Adrenal gland (tissue), 12 donors: ENCODE measurements around the gene FGF23. TPM values are rescaled to one million over a fixed set of nuclear protein-coding genes. Genes with fewer than 3 reads are reported as not detected.

Experiments
- DNase-seq, 7 donors: peaks; one replicate each; pipeline ENCODE4 v3.0.0-alpha.2; 2019 to 2020
- H3K27ac ChIP-seq, 5 donors: fragments of 200-600 bp; sonication (generic) in 4 of 5; 1 replicate in 3 of 5; 2 replicates in 2 of 5; pipeline versions ENCODE4 v1.5.1 to v1.8.0; 2016 to 2020; ENCODE audit warnings: mild to moderate bottlenecking in 1 of 5
- H3K27me3 ChIP-seq: fragments of 200-600 bp; 2 replicates; pipeline ENCODE4 v1.8.0; 2021
- H3K36me3 ChIP-seq, 2 donors: fragments of 200-600 bp; replicated peaks in 1 of 2; 1 replicate in 1 of 2; 2 replicates in 1 of 2; pipeline versions ENCODE4 v1.5.1 to v1.8.0; 2018 to 2022
- H3K4me1 ChIP-seq, 2 donors: fragments of 200-600 bp; replicated peaks in 1 of 2; 1 replicate in 1 of 2; 2 replicates in 1 of 2; pipeline versions ENCODE4 v1.5.1 to v1.8.0; 2018 to 2021
- H3K4me3 ChIP-seq, 4 donors: fragments of 200-600 bp; sonication (generic) in 3 of 4; one replicate each; pipeline ENCODE4 v1.5.1; 2016 to 2018
- H3K9me3 ChIP-seq, 3 donors: fragments of 200-600 bp; sonication (generic) in 1 of 3; replicated peaks in 1 of 3; 1 replicate in 2 of 3; 2 replicates in 1 of 3; pipeline versions ENCODE4 v1.5.1 to v1.8.0; 2016 to 2021
- CTCF ChIP-seq, 6 experiments: fragments of 450-650 bp in 4 of 6; fragments of 200-600 bp in 2 of 6; sonication (generic) in 1 of 6; IDR thresholded peaks; 1 replicate in 5 of 6; 2 replicates in 1 of 6; pipeline versions ENCODE4 v1.5.1 to v1.8.0; 2016 to 2021; ENCODE audit warnings: antibody characterized with exemption in 6 of 6, mild to moderate bottlenecking in 2 of 6, moderate library complexity in 1 of 6
- POLR2A ChIP-seq, 2 donors: fragments of 450-650 bp; IDR thresholded peaks; one replicate each; pipeline ENCODE4 v1.6.1; 2017; ENCODE audit warnings: antibody characterized with exemption in 2 of 2, mild to moderate bottlenecking in 2 of 2, moderate library complexity in 1 of 2
- WGBS, 4 donors: extraction: QIAGEN DNeasy Blood & Tissue Kit in 2 of 4; methylation state at CpG; one replicate each; pipeline versions ENCODE4 v1.1.5 to v1.1.7; 2013 to 2017; 5-methylcytosine and 5-hydroxymethylcytosine counted together
- intact Hi-C, 2 donors: fragments of 100-400 bp; cut with DNase I; formaldehyde crosslinking; loops; one replicate each; pipeline versions ENCODE4 v1.14.1 to v1.15.0; 2022 to 2023
- polyA plus RNA-seq, 3 donors: library from polyadenylated mRNA; stranded (reverse); fragments of 200-250 nt in 2 of 3; fragments of 350-450 nt in 1 of 3; fragmentation: Illumina TruSeq in 1 of 3; extraction: RNeasy Lipid Tissue Mini Kit (QIAGEN cat#74804) in 1 of 3; gene quantifications; one replicate each; pipeline ENCODE4 v1.2.3, GENCODE V29; 2013 to 2014
- total RNA-seq, 9 donors: library from RNA; depleted of rRNA in 4 of 9; stranded (reverse); fragments of >200 nt in 4 of 9; fragments of 120-200 nt in 1 of 9; fragmentation: NEBNext Ultra II Directional in 1 of 9; extraction: Animal tissue kit (Norgen Biotek cat#: 25700) in 1 of 9; gene quantifications; one replicate each; pipeline versions ENCODE4 v1.1.0 to v1.2.4, GENCODE V29; 2013 to 2023
- donor health status: healthy with polysubstance abuse.
- donor health status: Bipolar disorder and iron deficiency.
- donor health status: DM: yes; HTN: yes; CAD: no.
- donor health status: DM: no; HTN: no; CAD: no.
- donor health status: DM: no; HTN: no; CAD: no.
- donor health status: DM: yes; HTN: yes; CAD: no.

The FGF23 gene
- total and polyA plus RNA-seq, 12 donors = 0.13 to 0.58 TPM; not detected in 10

GRCh38 chr12:4346931-4347330, 32.6 kb downstream of the FGF23 start:
- H3K27ac ChIP-seq = no peak overlapping the region
- no peak for DNase-seq
- no peaks in the 10 kb centered on the region for H3K9me3 ChIP-seq
- no peaks in the 10 kb centered on the region for H3K4me1 ChIP-seq
- no peaks in the 10 kb centered on the region for H3K36me3 ChIP-seq
- TF ChIP-seq CTCF (IDR thresholded peaks at IDR 0.05) (no peak), POLR2A (IDR thresholded peaks at IDR 0.05) (no peak)
- intact Hi-C loops = no loop called here
- no peak overlapping the region for H3K4me3 ChIP-seq
- no peaks in the 10 kb centered on the region for H3K27me3 ChIP-seq

GRCh38 chr12:4331842-4332241, 47.7 kb downstream of the FGF23 start:
- no peak for TF ChIP-seq CTCF (IDR thresholded peaks at IDR 0.05)
- TF ChIP-seq POLR2A (IDR thresholded peaks at IDR 0.05) = no peak
- no peak overlapping the region for H3K27ac ChIP-seq
- H3K4me1 ChIP-seq = no peaks in the 10 kb centered on the region
- intact Hi-C loops = no loop called here
- no peaks in the 10 kb centered on the region for H3K9me3 ChIP-seq
- H3K36me3 ChIP-seq = no peaks in the 10 kb centered on the region
- no peak for DNase-seq
- 59 to 75% (median 64%) methylated on average over 4 of the region's 4 CpGs for WGBS, 4 donors
- no peak overlapping the region for H3K4me3 ChIP-seq
- H3K27me3 ChIP-seq = no peaks in the 10 kb centered on the region

GRCh38 chr12:4331221-4331620, 48.3 kb downstream of the FGF23 start:
- WGBS, 4 donors = 62 to 73% (median 70%) methylated on average over 1 of the region's 1 CpG
- no peak overlapping the region for H3K27ac ChIP-seq
- H3K27me3 ChIP-seq = no peaks in the 10 kb centered on the region
- no peak overlapping the region for H3K4me3 ChIP-seq
- TF ChIP-seq CTCF (IDR thresholded peaks at IDR 0.05) (no peak), POLR2A (IDR thresholded peaks at IDR 0.05) (no peak)
- no peaks in the 10 kb centered on the region for H3K4me1 ChIP-seq
- no peaks in the 10 kb centered on the region for H3K9me3 ChIP-seq
- intact Hi-C loops = no loop called here
- no peak for DNase-seq
- H3K36me3 ChIP-seq = no peaks in the 10 kb centered on the region

GRCh38 chr12:4330203-4330602, 49.3 kb downstream of the FGF23 start:
- H3K4me1 ChIP-seq = no peaks in the 10 kb centered on the region
- H3K27ac ChIP-seq = no peak overlapping the region
- H3K9me3 ChIP-seq = no peaks in the 10 kb centered on the region
- TF ChIP-seq POLR2A (IDR thresholded peaks at IDR 0.05) (no peak), CTCF (IDR thresholded peaks at IDR 0.05) (no peak)
- H3K36me3 ChIP-seq = no peaks in the 10 kb centered on the region
- H3K4me3 ChIP-seq = no peak overlapping the region
- intact Hi-C loops = no loop called here
- DNase-seq = no peak
- 93 to 98% (median 97%) methylated on average over 3 of the region's 3 CpGs for WGBS, 4 donors
- no peaks in the 10 kb centered on the region for H3K27me3 ChIP-seq
